Hematopoietic multipotent progenitor cell (in vitro differentiated cells): ENCODE measurements around the gene SLC4A8. TPM values are rescaled to one million over a fixed set of nuclear protein-coding genes. Genes with fewer than 3 reads are reported as not detected.

ENCODE experiments used
- DNase-seq, 3 donors: peaks; one replicate each; pipeline ENCODE4 v3.0.0-alpha.2; 2011 to 2015; ENCODE audit warnings: low read depth in 2 of 3, low spot score in 2 of 3
- total RNA-seq: library from RNA; depleted of rRNA; stranded (reverse); fragments of >200 nt; gene quantifications from one replicate; pipeline ENCODE4 v1.2.3, GENCODE V29; 2012

The SLC4A8 gene
- total RNA-seq, 1 donor: 5.1 TPM

DNA sequence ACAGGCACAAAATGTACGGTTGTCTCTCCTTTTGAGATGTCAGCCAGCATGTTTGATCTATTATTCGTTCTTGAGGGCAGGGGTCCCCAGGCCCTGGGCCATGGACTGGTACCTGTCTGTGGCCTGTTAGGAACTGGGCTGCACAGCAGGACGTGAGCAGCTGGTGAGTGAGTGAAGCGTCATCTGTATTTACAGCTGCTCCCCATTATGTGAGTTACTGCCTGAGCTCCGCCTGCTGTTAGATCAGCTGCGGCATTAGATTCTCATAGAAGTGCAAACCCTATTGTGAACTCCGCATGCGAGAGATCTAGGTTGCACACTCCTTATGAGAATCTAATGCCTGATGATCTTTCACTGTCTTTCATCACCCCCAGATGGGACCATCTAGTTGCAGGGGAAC is 125.0 kb downstream of the SLC4A8 start:
- DNase-seq: no peak

Other genes with a start within 250 kb of the SLC4A8 start
- 3.2 TPM for gene POU6F1, start 206.8 kb upstream of the SLC4A8 start, total RNA-seq
- gene DAZAP2, start 186.0 kb upstream of the SLC4A8 start, total RNA-seq: 378 TPM
- 2.4 TPM for gene SMAGP, start 154.4 kb upstream of the SLC4A8 start, total RNA-seq
- 36.1 TPM for gene BIN2, start 100.7 kb upstream of the SLC4A8 start, total RNA-seq
- not detected for gene CELA1, start 78.2 kb upstream of the SLC4A8 start, total RNA-seq
- gene GALNT6, start 33.4 kb upstream of the SLC4A8 start, total RNA-seq: 34.2 TPM
- 0.54 TPM for gene SCN8A, start 166.4 kb downstream of the SLC4A8 start, total RNA-seq